DOHH2 (cell line): ENCODE results near the gene RNF217.

Source experiments
- CTCF ChIP-seq: fragments of 200-600 bp; sonication (generic); IDR thresholded peaks from one replicate; pipeline ENCODE4 v1.5.1; 2014; ENCODE audit warnings: antibody characterized with exemption, mild to moderate bottlenecking, low read depth, low read length; ENCODE audit not compliant: poor library complexity, severe bottlenecking
- EZH2phosphoT487 ChIP-seq: fragments of 200-600 bp; sonication (generic); IDR thresholded peaks from 2 replicates; pipeline ENCODE4 v1.6.1; 2017; ENCODE audit warnings: borderline replicate concordance, mild to moderate bottlenecking, antibody characterized with exemption, low read length, moderate library complexity, mixed read lengths

GRCh38 chr6:124917769-124918168 lies 44.5 kb upstream of the RNF217 start:
- TF ChIP-seq CTCF (no peak), EZH2phosphoT487 (no peak)
